NCI-H1048 (cell line): ENCODE measurements around the gene ZNF155.

ENCODE experiments used
- DNase-seq: peaks from one replicate; lab custom pipeline; 2025; lab: John Stamatoyannopoulos, UW

Gene ZNF155

DNA sequence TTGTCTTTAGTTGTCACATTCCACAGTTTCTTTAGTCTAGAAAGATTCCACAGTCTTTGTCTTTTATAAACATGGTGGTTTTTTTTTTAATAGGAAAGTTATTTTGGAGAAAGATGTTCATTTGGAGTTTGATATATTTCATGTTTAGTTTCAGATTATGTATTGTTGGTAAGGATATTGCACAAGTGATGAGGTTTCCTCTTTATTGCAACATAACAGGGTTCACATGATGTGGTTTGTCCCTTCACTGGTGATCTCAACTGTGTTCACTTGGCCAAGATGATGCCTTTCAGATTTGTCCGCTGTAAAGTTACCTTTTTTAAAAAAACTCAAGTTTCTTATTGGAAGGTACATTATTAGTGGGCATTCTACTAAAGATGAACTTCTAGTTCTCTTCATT is 22.0 kb downstream of the ZNF155 start:
- no peak for DNase-seq

DNA sequence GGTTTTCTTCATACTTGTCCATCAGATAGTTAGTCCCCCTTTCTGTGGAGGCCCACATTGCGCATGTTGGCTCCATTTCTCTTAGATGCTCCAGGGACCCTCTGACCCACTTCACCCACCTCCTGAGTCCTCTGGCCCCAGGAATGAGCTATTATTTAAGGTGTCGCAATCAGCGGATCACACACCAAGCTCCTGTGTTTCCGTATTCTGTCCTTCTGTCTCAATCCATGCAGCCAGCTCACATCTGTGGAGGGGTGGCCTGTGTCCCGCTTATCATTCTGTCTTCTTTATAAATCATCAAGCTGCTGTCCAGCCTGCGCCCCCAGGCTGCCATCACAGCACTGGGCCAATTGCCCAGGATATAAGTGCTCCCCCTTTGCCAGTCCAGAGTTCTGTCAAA is 23.5 kb downstream of the ZNF155 start:
- no peak for DNase-seq

DNA sequence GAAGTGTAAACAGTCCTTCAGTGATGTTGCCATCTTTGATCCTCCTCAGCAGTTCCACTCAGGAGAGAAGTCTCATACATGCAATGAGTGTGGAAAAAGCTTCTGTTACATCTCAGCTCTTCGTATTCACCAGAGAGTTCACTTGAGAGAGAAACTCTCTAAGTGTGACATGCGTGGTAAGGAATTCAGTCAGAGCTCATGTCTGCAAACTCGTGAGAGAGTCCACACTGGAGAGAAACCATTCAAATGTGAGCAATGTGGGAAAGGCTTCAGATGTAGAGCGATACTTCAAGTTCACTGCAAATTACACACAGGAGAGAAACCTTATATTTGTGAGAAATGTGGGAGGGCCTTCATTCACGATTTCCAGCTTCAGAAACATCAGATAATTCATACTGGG is 26.5 kb downstream of the ZNF155 start:
- DNase-seq = no peak

DNA sequence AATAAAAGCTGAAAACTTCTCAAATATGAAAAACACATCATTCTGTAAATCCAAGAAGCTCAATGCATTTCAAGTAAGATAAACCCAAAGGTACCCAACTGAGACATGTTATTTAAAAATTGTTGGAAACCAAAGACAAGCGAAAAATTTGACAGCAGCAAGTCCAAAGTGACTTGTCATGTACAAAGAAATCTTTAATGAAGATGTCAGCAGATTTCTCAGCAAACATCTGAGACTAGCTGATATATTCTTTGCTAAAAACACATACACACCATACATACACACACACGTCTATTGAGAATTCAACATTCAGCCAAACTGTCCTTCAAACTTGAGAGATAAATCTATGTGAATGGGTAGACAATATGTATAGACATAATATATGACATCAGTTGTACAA is 35.5 kb downstream of the ZNF155 start:
- DNase-seq = no peak

DNA sequence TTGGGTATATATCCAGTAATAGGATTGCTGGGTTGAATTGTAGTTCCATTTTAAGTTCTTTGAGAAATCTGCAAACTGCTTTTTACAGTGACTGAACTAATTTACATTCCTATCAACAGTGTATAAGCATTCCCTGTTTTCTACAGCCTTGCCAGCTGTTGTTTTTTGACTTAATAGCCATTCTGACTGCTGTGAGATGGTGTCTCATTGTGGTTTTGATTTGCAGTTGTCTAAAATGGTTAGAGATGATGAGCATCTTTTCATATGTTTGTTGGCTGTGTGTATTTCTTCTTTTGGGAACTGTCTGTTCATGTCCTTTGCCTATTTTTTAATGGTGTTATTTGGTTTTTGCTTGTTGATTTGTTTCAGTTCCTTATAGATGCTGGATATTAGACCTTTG is 37.2 kb downstream of the ZNF155 start:
- DNase-seq = no peak

DNA sequence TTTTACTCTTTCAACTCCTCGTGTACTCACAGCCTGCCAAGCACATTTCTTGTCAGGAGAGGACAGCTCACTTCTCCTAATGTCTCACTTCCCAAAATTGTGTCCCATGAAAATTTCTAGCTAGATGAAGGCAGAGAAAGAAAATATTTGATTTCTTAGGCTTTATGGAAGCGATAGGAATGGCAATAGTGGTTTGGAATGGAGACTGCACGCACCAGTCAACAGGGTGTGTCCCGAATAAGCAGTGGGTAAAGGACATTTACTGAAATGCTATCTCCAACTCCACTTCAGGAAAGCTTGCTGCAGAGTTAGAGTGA is 40.9 kb downstream of the ZNF155 start:
- DNase-seq = no peak

DNA sequence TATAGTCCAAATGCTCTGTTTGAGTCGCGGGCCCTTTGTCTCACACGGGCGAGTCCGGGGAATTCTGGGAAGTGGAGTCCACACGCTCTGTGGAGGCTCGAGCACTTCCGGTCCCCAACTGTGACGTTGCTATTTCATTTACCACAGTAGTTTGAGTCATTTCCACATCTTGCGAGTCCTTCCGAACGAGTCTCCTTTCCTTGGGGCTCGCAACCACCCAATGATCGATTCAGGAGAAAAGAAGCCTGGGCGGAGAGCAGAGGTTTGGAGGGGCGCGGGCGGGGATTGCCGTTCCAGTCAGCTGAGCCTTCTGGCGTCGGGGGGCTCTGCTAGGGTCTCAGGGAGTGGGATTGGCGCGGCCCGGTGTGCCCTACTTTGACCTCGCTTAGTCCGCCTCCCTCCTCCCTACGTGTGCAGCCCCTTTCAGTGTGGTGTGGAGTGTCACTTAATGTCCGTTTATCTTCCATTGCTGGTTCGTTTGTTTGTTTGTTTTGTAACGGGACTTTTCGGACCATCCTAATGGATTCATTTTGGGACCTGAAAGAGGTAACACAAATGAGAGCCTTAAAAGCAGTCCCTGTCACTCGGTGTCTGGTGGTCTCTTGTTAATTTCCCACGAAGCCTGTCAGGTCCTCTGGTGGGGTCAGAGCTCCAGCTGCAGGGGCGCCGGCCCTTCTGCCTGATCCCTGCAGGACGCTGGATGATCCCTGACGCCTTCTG is 41.4 kb downstream of the ZNF155 start, which contains the start of gene ZNF222:
TSS of gene ZNF222 (plus strand) at position 163 of the 720 bp plus-strand sequence. CDS start at position 221, 58 bp downstream.
- no peak for DNase-seq

DNA sequence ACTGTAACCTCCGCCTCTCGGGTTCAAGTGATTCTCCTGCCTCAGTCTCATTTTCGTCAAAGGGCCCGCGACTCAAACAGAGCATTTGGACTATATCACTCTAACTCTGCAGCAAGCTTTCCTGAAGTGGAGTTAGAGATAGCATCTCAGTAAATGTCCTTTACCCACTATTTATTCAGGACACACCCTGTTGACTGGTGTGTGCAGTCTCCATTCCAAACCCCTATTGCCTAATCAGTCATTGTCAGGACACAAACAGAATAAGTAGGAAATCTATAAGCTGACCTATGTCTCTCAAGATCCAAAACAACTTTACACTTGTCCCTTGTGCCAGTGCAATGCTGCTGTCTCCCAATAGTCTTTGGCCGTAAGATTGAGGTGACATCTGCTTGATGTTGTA is 42.6 kb downstream of the ZNF155 start:
- no peak for DNase-seq

DNA sequence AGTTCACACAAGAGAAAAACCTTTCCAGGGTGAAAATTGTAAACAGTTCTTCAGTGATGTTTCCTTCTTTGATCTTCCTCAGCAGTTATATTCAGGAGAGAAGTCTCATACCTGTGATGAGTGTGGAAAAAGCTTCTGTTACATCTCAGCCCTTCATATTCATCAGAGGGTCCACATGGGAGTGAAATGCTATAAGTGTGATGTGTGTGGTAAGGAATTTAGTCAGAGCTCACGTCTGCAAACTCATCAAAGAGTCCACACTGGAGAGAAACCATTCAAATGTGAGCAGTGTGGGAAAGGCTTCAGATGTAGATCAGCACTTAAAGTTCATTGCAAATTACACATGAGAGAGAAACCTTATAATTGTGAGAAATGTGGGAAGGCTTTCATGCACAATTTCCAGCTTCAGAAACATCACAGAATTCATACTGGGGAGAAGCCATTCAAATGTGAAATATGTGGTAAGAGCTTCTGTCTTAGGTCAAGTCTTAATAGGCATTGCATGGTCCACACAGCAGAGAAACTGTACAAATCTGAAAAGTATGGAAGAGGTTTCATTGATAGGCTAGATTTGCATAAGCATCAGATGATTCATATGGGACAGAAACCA is 48.1 kb downstream of the ZNF155 start:
- no peak for DNase-seq

DNA sequence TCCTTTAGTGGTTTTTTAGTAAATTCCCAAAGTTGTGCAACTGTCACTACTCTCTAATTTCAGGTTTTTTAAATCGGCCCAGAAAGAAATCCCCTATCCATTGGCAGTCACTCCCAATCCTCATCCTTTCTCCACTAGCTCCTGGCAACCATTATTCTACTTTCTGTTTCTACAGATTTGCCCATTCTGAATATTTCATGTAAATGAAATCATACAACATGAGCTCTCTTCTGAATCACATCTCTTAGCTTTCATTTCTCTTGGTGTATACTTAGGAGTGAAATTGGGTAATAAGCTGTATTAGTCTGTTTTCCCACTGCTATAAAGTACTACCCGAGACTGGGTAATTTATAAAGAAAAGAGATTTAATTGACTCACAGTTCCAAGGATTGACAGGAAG is 58.2 kb downstream of the ZNF155 start:
- DNase-seq = no peak
